ENCODE measurements around the gene RHOG.

RHOG gene

GRCh38 chr11:3781423-3781822, 59.3 kb downstream of the RHOG start:
- DNase-seq (ENCODE audit: low read depth in 2 of 2, low spot score in 1 of 2): no peak
